ENCODE measurements around the gene DAND5. TPM values are rescaled to one million over a fixed set of nuclear protein-coding genes. Genes with fewer than 3 reads are reported as not detected.

DAND5 gene
- total and polyA plus RNA-seq, 9 of the 15 experiments (the other 6 are each of a cell fraction or from before 2014, with no cell fraction given) = 0.22 to 0.83 (median 0.60) TPM

GRCh38 chr19:12933287-12934072, 35.9 kb upstream of the DAND5 start, which contains the start of gene FARSA (continued):
- peak; percentile 82 for TF ChIP-seq ZNF395 (CRISPR knock-in tag; IDR thresholded peaks at IDR 0.05)
- TF ChIP-seq POLR2AphosphoS5 (IDR thresholded peaks at IDR 0.05; ENCODE audit: control insufficient read depth, insufficient read depth, low read depth, low read length) = peak; percentile 89
- TF ChIP-seq ZBTB9 (CRISPR knock-in tag; IDR thresholded peaks at IDR 0.05) = no peak
- TF ChIP-seq ZNF57 (CRISPR knock-in tag; IDR thresholded peaks at IDR 0.05) = no peak
- TF ChIP-seq SIN3B (IDR thresholded peaks at IDR 0.05; ENCODE audit: low read depth) = peak; percentile 79; the same call in 1 of the 2 replicates
- peak; percentile 39; the same call in 1 of the 2 replicates for TF ChIP-seq ARID3A (IDR thresholded peaks at IDR 0.05; ENCODE audit: borderline replicate concordance, low read depth, low read length)
- TF ChIP-seq ZNF780A (CRISPR knock-in tag; IDR thresholded peaks at IDR 0.05) = no peak
- peak; percentile 98 for TF ChIP-seq MYC (IDR thresholded peaks at IDR 0.05; ENCODE audit: low read depth, low read length)
- peak; percentile 72; the same call in 1 of the 2 replicates for TF ChIP-seq MYC (CRISPR knock-in tag; IDR thresholded peaks at IDR 0.05; ENCODE audit: borderline replicate concordance, low read depth)
- no peak for TF ChIP-seq MITF (IDR thresholded peaks at IDR 0.05)
- no peak for TF ChIP-seq LEF1 (IDR thresholded peaks at IDR 0.05)
- TF ChIP-seq ZNF175 (CRISPR knock-in tag; IDR thresholded peaks at IDR 0.05; ENCODE audit: low read depth) = peak; percentile 77
- TF ChIP-seq CBX5 (IDR thresholded peaks at IDR 0.05; ENCODE audit: borderline replicate concordance, low read depth) = peak; percentile 69
- no peak for TF ChIP-seq CEBPB (tag; IDR thresholded peaks at IDR 0.05)
- no peak for TF ChIP-seq SRSF7 (optimal IDR thresholded peaks at IDR 0.05; ENCODE audit: low read depth, low read length)
- TF ChIP-seq ETV1 (tag; conservative IDR thresholded peaks at IDR 0.05; ENCODE audit: low read depth) = peak; percentile 57
- TF ChIP-seq THAP12 (CRISPR knock-in tag; IDR thresholded peaks at IDR 0.05) = 0 out of 2 replicates have a peak, but pooled peaks have one; percentile 6
- TF ChIP-seq TARDBP (IDR thresholded peaks at IDR 0.05) = no peak
- TF ChIP-seq JUN (IDR thresholded peaks at IDR 0.05; ENCODE audit: borderline replicate concordance, low read depth, low read length) = peak; percentile 44; the same call in 1 of the 2 replicates
- no peak for TF ChIP-seq JUN (CRISPR knock-in tag; IDR thresholded peaks at IDR 0.05; ENCODE audit: borderline replicate concordance)

All from K562 (cell line).